ENCODE measurements around the gene C1orf116.

The C1orf116 gene

GRCh38 chr1:207051191-207051943, 18.8 kb upstream of the C1orf116 start, which contains the start of gene YOD1 (continued):
- TF ChIP-seq ZNF518A (tag by site-specific recombination; conservative IDR thresholded peaks at IDR 0.05; ENCODE audit: low read depth) = 0 out of 2 replicates have a peak, but pooled peaks have one; percentile 10
- TF ChIP-seq ZFP69B (tag by site-specific recombination; IDR thresholded peaks at IDR 0.05) = peak; percentile 82
- TF ChIP-seq PATZ1 (tag by site-specific recombination; IDR thresholded peaks at IDR 0.05) = 0 out of 2 replicates have a peak, but pooled peaks have one; percentile 36

- Histone ChIP-seq H3K9me3 (ENCODE audit: control insufficient read depth, insufficient read depth, low read depth, low read length) (no peaks in the 10 kb centered on the region), H3K36me3 (ENCODE audit: control insufficient read depth in 2 of 2, insufficient read depth in 1 of 2, low read length in 2 of 2) (peaks cover 0 to 30% of the 10 kb centered on the region in 2 experiments; a peak in 1 of 3 replicates), H3K27ac (ENCODE audit: extremely low read depth, low read depth, low read length) (peak overlapping the region; percentile 73), H3K4me3 (ENCODE audit: low read depth, low read length) (peak overlapping the region; percentile 94), H3K4me1 (ENCODE audit: control insufficient read depth, insufficient read depth, low read length) (no peaks in the 10 kb centered on the region; the same call in 1 of the 2 replicates)
- ChIA-PET CTCF (interaction anchor here (0.6 to 3.6 kb wide), 19 partner anchors 10 to 451 kb away, joined by 3 to 25 read pairs (median 3); partner anchors contain the start of gene C1orf116), POLR2A (no interaction called here)
- TF ChIP-seq SCRT1 (tag by site-specific recombination; IDR thresholded peaks at IDR 0.05; ENCODE audit: borderline replicate concordance) (0 out of 2 replicates have a peak, but pooled peaks have one; percentile 27), ZNF280D (tag by site-specific recombination; IDR thresholded peaks at IDR 0.05) (no peak), ZNF555 (tag by site-specific recombination; conservative IDR thresholded peaks at IDR 0.05) (no peak), ZNF266 (tag by site-specific recombination; IDR thresholded peaks at IDR 0.05; ENCODE audit: low read depth) (no peak), ZBTB11 (tag by site-specific recombination; conservative IDR thresholded peaks at IDR 0.05; ENCODE audit: low read depth) (peak; percentile 58), ZNF76 (tag by site-specific recombination; IDR thresholded peaks at IDR 0.05; ENCODE audit: borderline replicate concordance, low read depth) (peak; percentile 71; the same call in 1 of the 2 replicates), ZNF302 (tag by site-specific recombination; IDR thresholded peaks at IDR 0.05; ENCODE audit: low read depth) (no peak), ZFP37 (tag by site-specific recombination; IDR thresholded peaks at IDR 0.05) (peak; percentile 68; the same call in 1 of the 2 replicates), ZNF677 (tag by site-specific recombination; IDR thresholded peaks at IDR 0.05) (no peak), ZNF645 (tag by site-specific recombination; IDR thresholded peaks at IDR 0.05) (no peak), ZNF211 (tag by site-specific recombination; IDR thresholded peaks at IDR 0.05; ENCODE audit: low read depth) (no peak), REPIN1 (tag by site-specific recombination; IDR thresholded peaks at IDR 0.05; ENCODE audit: low read depth) (no peak), YY1 (tag by site-specific recombination; IDR thresholded peaks at IDR 0.05) (peak; percentile 91), ZNF560 (tag by site-specific recombination; IDR thresholded peaks at IDR 0.05; ENCODE audit: borderline replicate concordance) (no peak), FEZF1 (tag by site-specific recombination; IDR thresholded peaks at IDR 0.05) (no peak)
Measured at GRCh38 chr1:207050480-207051190, 18.1 kb upstream of the C1orf116 start.

All from HEK293 (cell line).